GM18867 (cell line): ENCODE data around the gene ZCCHC17.

Source experiments
- ATAC-seq: cut with Tn5 transposase; IDR thresholded peaks from one replicate; pipeline ENCODE4 v1.9.1; 2021; ENCODE audit warnings: mild to moderate bottlenecking, moderate library complexity; ENCODE audit not compliant: unreplicated experiment

Gene ZCCHC17

GRCh38 chr1:31389616-31390015 lies 92.8 kb downstream of the ZCCHC17 start:
- no peak for ATAC-seq

GRCh38 chr1:31390071-31390470 lies 93.2 kb downstream of the ZCCHC17 start:
- ATAC-seq: no peak

- ATAC-seq: no peak
Observed at GRCh38 chr1:31393463-31393862, 96.6 kb downstream of the ZCCHC17 start.

- ATAC-seq: peak; percentile 74
Observed at GRCh38 chr1:31394584-31395193, 97.9 kb downstream of the ZCCHC17 start.

GRCh38 chr1:31396633-31397351 lies 100.0 kb downstream of the ZCCHC17 start:
- ATAC-seq: no peak

- no peak for ATAC-seq
Observed at GRCh38 chr1:31397360-31398095, 100.7 kb downstream of the ZCCHC17 start.

GRCh38 chr1:31398246-31398645 lies 101.4 kb downstream of the ZCCHC17 start:
- ATAC-seq: no peak

- no peak for ATAC-seq
Observed at GRCh38 chr1:31399976-31400375, 103.1 kb downstream of the ZCCHC17 start.

GRCh38 chr1:31400393-31400792 lies 103.6 kb downstream of the ZCCHC17 start:
- ATAC-seq: no peak

GRCh38 chr1:31401241-31401640 lies 104.4 kb downstream of the ZCCHC17 start:
- no peak for ATAC-seq

- no peak for ATAC-seq
Observed at GRCh38 chr1:31405578-31406245, 108.9 kb downstream of the ZCCHC17 start.

- no peak for ATAC-seq
Observed at GRCh38 chr1:31407029-31407626, 110.3 kb downstream of the ZCCHC17 start.

GRCh38 chr1:31408788-31409318 lies 112.0 kb downstream of the ZCCHC17 start:
- no peak for ATAC-seq

GRCh38 chr1:31409946-31410858 lies 113.4 kb downstream of the ZCCHC17 start:
- no peak for ATAC-seq

- ATAC-seq: no peak
Observed at GRCh38 chr1:31410871-31411270, 114.0 kb downstream of the ZCCHC17 start.

GRCh38 chr1:31412205-31412604 lies 115.4 kb downstream of the ZCCHC17 start:
- ATAC-seq: no peak

- ATAC-seq: peak; percentile 54
Observed at GRCh38 chr1:31412732-31413404, 116.0 kb downstream of the ZCCHC17 start, which contains the start of gene SERINC2. SERINC2 (plus strand) TSS chr1:31413213; CDS start chr1:31413266, 53 bp downstream.

GRCh38 chr1:31413405-31414001 lies 116.7 kb downstream of the ZCCHC17 start:
- ATAC-seq: peak; percentile 27
